ENCODE measurements around the gene NOX4. TPM values are rescaled to one million over a fixed set of nuclear protein-coding genes. Genes with fewer than 3 reads are reported as not detected.
A peak's percentile ranks its signal among the peaks of the same experiment; 100 is the strongest.
"Not testable (repeated sequence)": the region's sequence is repeated elsewhere in the genome, so short reads cannot be mapped to it uniquely, and the experiment has no call there.

NOX4 gene
- total and polyA plus RNA-seq, 9 of the 15 experiments (the other 6 are each of a cell fraction or from before 2014, with no cell fraction given), result not detected

GRCh38 chr11:89391654-89392053, 99.5 kb downstream of the NOX4 start:
- ATAC-seq; H3K79me2 ChIP-seq (ENCODE audit: control insufficient read depth, insufficient read depth, low read length); H3K9me3 ChIP-seq (replicated peaks; ENCODE audit: control insufficient read depth, insufficient read depth, low read depth, low read length); H3K4me3 ChIP-seq; H3K27ac ChIP-seq (ENCODE audit: extremely low read depth, low read depth, low read length); H3K9ac ChIP-seq (ENCODE audit: insufficient read depth in 1 of 2, low read depth in 2 of 2, low read length in 2 of 2); H2AFZ ChIP-seq (ENCODE audit: low read depth, low read length); H3K27me3 ChIP-seq (ENCODE audit: control insufficient read depth in 2 of 2, insufficient read depth in 2 of 2, low read length in 2 of 2); H4K20me1 ChIP-seq (replicated peaks; ENCODE audit: control insufficient read depth, insufficient read depth, low read length); POLR2A ChIA-PET; CTCF ChIA-PET (ENCODE audit: low intra/inter-chr PET ratio); DNase-seq (ENCODE audit: extremely low read depth in 1 of 4, low spot score in 3 of 4); H3K36me3 ChIP-seq (ENCODE audit: control insufficient read depth, insufficient read depth, low read length); BruUV-seq (replicated peaks); H3K4me2 ChIP-seq (ENCODE audit: insufficient read depth, low read length); in situ Hi-C loops (cut with MboI); H3K9me1 ChIP-seq (ENCODE audit: control insufficient read depth, insufficient read depth, low read length); intact Hi-C loops (cut with micrococcal nuclease); H3K4me1 ChIP-seq (replicated peaks in 1 of 2; ENCODE audit: control insufficient read depth in 2 of 2, insufficient read depth in 2 of 2, low read length in 2 of 2); FAIRE-seq: not testable (repeated sequence)
- TF ChIP-seq HNRNPK (IDR thresholded peaks at IDR 0.05; ENCODE audit: low read depth, low read length, poor library complexity, severe bottlenecking), result peak; percentile 85
- peak; percentile 64 for TF ChIP-seq PCBP1 (IDR thresholded peaks at IDR 0.05; ENCODE audit: low read depth, low read length, poor library complexity, severe bottlenecking)
- peak; percentile 48 for TF ChIP-seq PCBP2 (IDR thresholded peaks at IDR 0.05; ENCODE audit: low read depth, low read length, poor library complexity, severe bottlenecking)
- 0% methylated on average over 1 of the region's 1 CpG for WGBS (ENCODE audit: insufficient coverage, low coverage, missing lambda C conversion rate)

- H3K79me2 ChIP-seq (ENCODE audit: control insufficient read depth, insufficient read depth, low read length); H3K9ac ChIP-seq (ENCODE audit: insufficient read depth in 1 of 2, low read depth in 2 of 2, low read length in 2 of 2); in situ Hi-C loops (cut with MboI); H3K4me3 ChIP-seq; H3K27ac ChIP-seq (ENCODE audit: extremely low read depth, low read depth, low read length); POLR2A ChIA-PET; DNase-seq (ENCODE audit: extremely low read depth in 1 of 4, low spot score in 3 of 4); intact Hi-C loops (cut with micrococcal nuclease); H3K4me1 ChIP-seq (replicated peaks in 1 of 2; ENCODE audit: control insufficient read depth in 2 of 2, insufficient read depth in 2 of 2, low read length in 2 of 2); CTCF ChIA-PET (ENCODE audit: low intra/inter-chr PET ratio); H3K9me1 ChIP-seq (ENCODE audit: control insufficient read depth, insufficient read depth, low read length); FAIRE-seq; H3K9me3 ChIP-seq (replicated peaks; ENCODE audit: control insufficient read depth, insufficient read depth, low read depth, low read length); H4K20me1 ChIP-seq (replicated peaks; ENCODE audit: control insufficient read depth, insufficient read depth, low read length); H2AFZ ChIP-seq (ENCODE audit: low read depth, low read length); BruUV-seq (replicated peaks); H3K27me3 ChIP-seq (ENCODE audit: control insufficient read depth in 2 of 2, insufficient read depth in 2 of 2, low read length in 2 of 2); H3K36me3 ChIP-seq (ENCODE audit: control insufficient read depth, insufficient read depth, low read length); ATAC-seq; H3K4me2 ChIP-seq (ENCODE audit: insufficient read depth, low read length): not testable (repeated sequence)
- 0% methylated on average over 3 of the region's 3 CpGs for WGBS (ENCODE audit: insufficient coverage, low coverage, missing lambda C conversion rate)
- TF ChIP-seq ZNF316 (IDR thresholded peaks at IDR 0.05), result peak; percentile 18; the same call in 1 of the 2 replicates
Measured at GRCh38 chr11:89387501-89387900, 103.7 kb downstream of the NOX4 start.

GRCh38 chr11:89382986-89383385, 108.2 kb downstream of the NOX4 start:
- H3K27ac ChIP-seq (ENCODE audit: extremely low read depth, low read depth, low read length); H2AFZ ChIP-seq (ENCODE audit: low read depth, low read length); H3K4me2 ChIP-seq (ENCODE audit: insufficient read depth, low read length); in situ Hi-C loops (cut with MboI); CTCF ChIA-PET (ENCODE audit: low intra/inter-chr PET ratio); BruUV-seq (replicated peaks); H3K36me3 ChIP-seq (ENCODE audit: control insufficient read depth, insufficient read depth, low read length); ATAC-seq; H3K9me3 ChIP-seq (replicated peaks; ENCODE audit: control insufficient read depth, insufficient read depth, low read depth, low read length); H3K4me3 ChIP-seq; intact Hi-C loops (cut with micrococcal nuclease); DNase-seq (ENCODE audit: extremely low read depth in 1 of 4, low spot score in 3 of 4); H3K4me1 ChIP-seq (replicated peaks in 1 of 2; ENCODE audit: control insufficient read depth in 2 of 2, insufficient read depth in 2 of 2, low read length in 2 of 2); POLR2A ChIA-PET; FAIRE-seq; H3K9ac ChIP-seq (ENCODE audit: insufficient read depth in 1 of 2, low read depth in 2 of 2, low read length in 2 of 2); H3K79me2 ChIP-seq (ENCODE audit: control insufficient read depth, insufficient read depth, low read length); H4K20me1 ChIP-seq (replicated peaks; ENCODE audit: control insufficient read depth, insufficient read depth, low read length); H3K9me1 ChIP-seq (ENCODE audit: control insufficient read depth, insufficient read depth, low read length); H3K27me3 ChIP-seq (ENCODE audit: control insufficient read depth in 2 of 2, insufficient read depth in 2 of 2, low read length in 2 of 2): not testable (repeated sequence)
- 2% methylated on average over 6 of the region's 6 CpGs for WGBS (ENCODE audit: insufficient coverage, low coverage, missing lambda C conversion rate)

Data from K562 (cell line).